ENCODE data around the gene GGA2.

GGA2 gene

DNA sequence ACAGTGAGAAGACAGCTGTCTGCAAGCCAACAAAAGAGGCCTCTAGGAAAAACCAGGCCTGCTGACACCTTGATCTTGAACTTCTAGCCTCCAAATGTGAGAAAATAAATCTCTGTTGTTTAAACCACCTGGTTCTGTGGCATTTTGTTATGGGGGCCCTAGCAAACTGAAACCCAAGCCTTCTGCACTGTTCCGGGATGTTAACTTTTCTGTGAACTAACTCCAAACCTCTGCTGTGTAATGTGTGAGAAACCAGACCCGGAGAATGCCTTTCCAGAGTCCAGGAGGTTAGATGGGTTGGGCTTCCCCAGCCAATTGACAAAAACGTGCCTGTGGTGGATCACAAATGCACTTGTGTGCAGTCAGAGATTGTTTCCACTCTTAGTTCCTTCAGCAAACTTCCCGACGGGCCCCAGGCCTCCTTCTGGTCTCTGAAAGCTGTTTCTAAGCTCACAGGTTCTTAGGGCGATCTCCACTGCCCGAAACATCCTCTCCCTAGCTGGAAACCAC lies 13.6 kb upstream of the GGA2 start:
- TF ChIP-seq CREB1 (IDR thresholded peaks at IDR 0.05; ENCODE audit: low read depth) (no peak), RAD21 (IDR thresholded peaks at IDR 0.05; ENCODE audit: low read depth) (no peak), EGR1 (IDR thresholded peaks at IDR 0.05) (no peak), TAF1 (IDR thresholded peaks at IDR 0.05; ENCODE audit: low read depth) (no peak), CEBPB (IDR thresholded peaks at IDR 0.05) (no peak), ZBTB7A (IDR thresholded peaks at IDR 0.05; ENCODE audit: low read depth) (no peak), EP300 (IDR thresholded peaks at IDR 0.05; ENCODE audit: borderline replicate concordance) (no peak), NFIC (IDR thresholded peaks at IDR 0.05) (no peak)
- TF ChIP-seq, protein P1, sequence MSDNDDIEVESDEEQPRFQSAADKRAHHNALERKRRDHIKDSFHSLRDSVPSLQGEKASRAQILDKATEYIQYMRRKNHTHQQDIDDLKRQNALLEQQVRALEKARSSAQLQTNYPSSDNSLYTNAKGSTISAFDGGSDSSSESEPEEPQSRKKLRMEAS (IDR thresholded peaks at IDR 0.05): no peak
- TF ChIP-seq, protein P2, sequence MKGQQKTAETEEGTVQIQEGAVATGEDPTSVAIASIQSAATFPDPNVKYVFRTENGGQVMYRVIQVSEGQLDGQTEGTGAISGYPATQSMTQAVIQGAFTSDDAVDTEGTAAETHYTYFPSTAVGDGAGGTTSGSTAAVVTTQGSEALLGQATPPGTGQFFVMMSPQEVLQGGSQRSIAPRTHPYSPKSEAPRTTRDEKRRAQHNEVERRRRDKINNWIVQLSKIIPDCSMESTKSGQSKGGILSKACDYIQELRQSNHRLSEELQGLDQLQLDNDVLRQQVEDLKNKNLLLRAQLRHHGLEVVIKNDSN (IDR thresholded peaks at IDR 0.05): no peak

DNA sequence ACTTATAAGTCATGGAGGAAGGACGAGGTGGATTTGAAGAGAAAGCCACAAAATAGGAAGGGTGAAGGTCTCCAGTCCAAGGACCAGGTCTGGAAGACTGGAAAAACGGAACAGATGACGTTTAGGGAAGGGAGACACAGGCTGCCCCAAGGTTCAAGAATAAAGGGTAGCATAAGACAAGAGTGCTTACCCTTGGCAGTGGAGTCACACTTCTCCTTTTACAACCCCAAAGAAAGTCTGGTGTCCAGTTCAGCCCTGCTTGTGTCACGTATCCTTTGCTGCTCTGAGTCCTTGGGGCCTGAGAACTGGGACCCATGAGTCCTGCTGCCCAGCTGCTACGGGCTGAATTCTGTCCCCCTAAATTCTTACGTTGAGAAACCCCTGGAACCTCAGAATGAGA lies 13.0 kb upstream of the GGA2 start:
- TF ChIP-seq, protein P1 (IDR thresholded peaks at IDR 0.05): no peak
- TF ChIP-seq, protein P3, sequence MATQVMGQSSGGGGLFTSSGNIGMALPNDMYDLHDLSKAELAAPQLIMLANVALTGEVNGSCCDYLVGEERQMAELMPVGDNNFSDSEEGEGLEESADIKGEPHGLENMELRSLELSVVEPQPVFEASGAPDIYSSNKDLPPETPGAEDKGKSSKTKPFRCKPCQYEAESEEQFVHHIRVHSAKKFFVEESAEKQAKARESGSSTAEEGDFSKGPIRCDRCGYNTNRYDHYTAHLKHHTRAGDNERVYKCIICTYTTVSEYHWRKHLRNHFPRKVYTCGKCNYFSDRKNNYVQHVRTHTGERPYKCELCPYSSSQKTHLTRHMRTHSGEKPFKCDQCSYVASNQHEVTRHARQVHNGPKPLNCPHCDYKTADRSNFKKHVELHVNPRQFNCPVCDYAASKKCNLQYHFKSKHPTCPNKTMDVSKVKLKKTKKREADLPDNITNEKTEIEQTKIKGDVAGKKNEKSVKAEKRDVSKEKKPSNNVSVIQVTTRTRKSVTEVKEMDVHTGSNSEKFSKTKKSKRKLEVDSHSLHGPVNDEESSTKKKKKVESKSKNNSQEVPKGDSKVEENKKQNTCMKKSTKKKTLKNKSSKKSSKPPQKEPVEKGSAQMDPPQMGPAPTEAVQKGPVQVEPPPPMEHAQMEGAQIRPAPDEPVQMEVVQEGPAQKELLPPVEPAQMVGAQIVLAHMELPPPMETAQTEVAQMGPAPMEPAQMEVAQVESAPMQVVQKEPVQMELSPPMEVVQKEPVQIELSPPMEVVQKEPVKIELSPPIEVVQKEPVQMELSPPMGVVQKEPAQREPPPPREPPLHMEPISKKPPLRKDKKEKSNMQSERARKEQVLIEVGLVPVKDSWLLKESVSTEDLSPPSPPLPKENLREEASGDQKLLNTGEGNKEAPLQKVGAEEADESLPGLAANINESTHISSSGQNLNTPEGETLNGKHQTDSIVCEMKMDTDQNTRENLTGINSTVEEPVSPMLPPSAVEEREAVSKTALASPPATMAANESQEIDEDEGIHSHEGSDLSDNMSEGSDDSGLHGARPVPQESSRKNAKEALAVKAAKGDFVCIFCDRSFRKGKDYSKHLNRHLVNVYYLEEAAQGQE (IDR thresholded peaks at IDR 0.05; ENCODE audit: low read depth): no peak
- TF ChIP-seq ZBTB7A (IDR thresholded peaks at IDR 0.05; ENCODE audit: low read depth) (no peak), TCF12 (IDR thresholded peaks at IDR 0.05; ENCODE audit: low read depth) (no peak), RAD21 (IDR thresholded peaks at IDR 0.05; ENCODE audit: low read depth) (no peak), EGR1 (IDR thresholded peaks at IDR 0.05) (no peak), CREB1 (IDR thresholded peaks at IDR 0.05; ENCODE audit: low read depth) (no peak), YY1 (IDR thresholded peaks at IDR 0.05; ENCODE audit: low read depth) (no peak), NFIC (IDR thresholded peaks at IDR 0.05) (no peak), TEAD4 (IDR thresholded peaks at IDR 0.05) (no peak)
- TF ChIP-seq, protein P2 (IDR thresholded peaks at IDR 0.05): no peak

DNA sequence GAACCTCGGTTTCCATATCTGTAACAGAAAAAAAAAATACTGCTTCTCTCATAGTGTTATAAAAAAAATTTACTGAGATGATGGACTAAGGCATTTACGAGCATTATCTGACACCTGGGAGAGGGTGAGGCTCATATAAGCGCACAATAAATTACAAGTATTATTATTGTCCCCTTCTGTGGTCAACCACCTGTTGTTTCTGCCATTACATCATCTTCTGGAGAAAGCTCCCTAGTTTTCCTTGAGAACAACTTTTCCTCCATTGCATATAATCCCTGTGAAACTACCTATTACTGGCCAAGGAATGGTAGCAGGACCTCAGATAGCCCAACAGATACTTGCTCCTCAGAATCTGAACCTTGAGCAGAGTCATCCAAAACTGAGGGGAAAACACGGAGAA lies 11.7 kb upstream of the GGA2 start:
- no peak for TF ChIP-seq CREB1 (IDR thresholded peaks at IDR 0.05; ENCODE audit: low read depth)
- TF ChIP-seq ZBTB7A (IDR thresholded peaks at IDR 0.05; ENCODE audit: low read depth): no peak
- TF ChIP-seq, protein P1 (IDR thresholded peaks at IDR 0.05): no peak
- TF ChIP-seq TAF1 (IDR thresholded peaks at IDR 0.05; ENCODE audit: low read depth): no peak
- no peak for TF ChIP-seq CEBPB (IDR thresholded peaks at IDR 0.05)

DNA sequence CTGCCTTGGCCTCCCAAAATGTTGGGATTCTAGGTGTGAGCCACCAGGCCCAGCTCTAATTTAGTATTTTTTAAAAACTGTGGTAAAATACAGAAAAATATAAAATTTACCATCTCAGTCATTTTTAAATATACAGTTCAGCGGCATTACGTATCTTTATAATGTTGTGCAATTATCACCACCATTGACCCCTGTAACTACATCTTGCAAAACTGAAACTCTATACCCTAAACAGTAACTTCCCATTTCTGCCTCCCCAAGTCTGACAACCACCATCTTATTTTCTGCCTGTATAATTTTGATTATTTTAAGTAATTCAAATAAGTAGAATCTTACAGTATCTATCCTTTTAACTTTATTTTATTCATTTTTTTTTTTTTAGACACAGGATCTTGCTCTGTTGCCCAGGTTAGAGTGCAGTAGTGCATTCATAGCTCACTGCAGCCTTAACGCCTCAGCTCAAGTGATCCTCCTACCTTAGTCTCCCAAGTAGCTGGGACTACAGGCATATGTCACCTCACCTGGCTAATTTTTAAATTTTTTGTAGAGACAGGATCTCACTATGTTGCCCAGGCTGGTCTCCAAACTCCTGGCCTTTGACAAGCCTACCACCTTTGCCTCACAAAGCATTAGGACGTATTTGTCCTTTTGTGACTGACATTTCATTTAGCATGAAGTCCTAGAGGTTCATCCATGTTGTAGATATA lies 10.9 kb upstream of the GGA2 start:
- TF ChIP-seq TAF1 (IDR thresholded peaks at IDR 0.05; ENCODE audit: low read depth): no peak

DNA sequence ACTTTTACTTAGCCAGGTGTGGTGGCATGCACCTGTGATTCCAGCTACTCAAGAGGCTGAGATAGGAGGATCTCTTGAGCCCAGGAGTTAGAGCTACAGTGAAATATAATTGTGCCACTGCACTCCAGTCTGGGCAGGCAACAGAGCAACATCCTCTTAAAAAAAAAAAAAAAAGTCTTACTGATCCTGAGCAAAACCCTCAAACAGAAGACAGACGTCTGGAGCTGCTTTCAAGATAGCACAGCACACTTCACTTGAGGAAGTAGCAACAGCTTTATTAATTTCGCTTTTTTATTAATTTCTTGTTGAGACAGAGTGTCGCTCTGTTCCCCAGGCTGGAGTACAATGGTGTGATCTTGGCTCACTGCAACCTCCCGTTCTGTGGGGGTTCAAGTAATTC lies 10.2 kb upstream of the GGA2 start:
- TF ChIP-seq EGR1 (IDR thresholded peaks at IDR 0.05): no peak
- TF ChIP-seq RAD21 (IDR thresholded peaks at IDR 0.05; ENCODE audit: low read depth): no peak

DNA sequence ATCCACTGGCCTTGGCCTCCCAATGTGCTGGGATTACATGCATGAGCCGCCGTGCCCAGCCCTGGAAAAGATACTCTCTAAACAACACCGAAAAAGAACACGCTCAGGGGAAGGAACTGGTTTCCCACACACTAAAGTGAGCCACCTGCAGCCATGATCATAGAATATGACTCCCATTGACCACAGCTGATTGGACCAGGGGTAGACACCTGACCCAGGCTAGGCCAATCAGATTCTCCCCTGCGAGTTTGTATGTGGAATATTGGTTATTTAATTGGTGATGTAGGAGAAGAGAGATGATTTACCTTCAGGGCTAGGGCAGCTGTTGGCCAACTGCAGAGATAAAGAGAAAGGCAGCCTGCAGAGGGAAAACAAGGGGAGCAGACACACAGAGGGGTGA lies 9.0 kb upstream of the GGA2 start:
- TF ChIP-seq, protein P2 (IDR thresholded peaks at IDR 0.05): peak; percentile 60
- TF ChIP-seq TCF12 (IDR thresholded peaks at IDR 0.05; ENCODE audit: low read depth): no peak

DNA sequence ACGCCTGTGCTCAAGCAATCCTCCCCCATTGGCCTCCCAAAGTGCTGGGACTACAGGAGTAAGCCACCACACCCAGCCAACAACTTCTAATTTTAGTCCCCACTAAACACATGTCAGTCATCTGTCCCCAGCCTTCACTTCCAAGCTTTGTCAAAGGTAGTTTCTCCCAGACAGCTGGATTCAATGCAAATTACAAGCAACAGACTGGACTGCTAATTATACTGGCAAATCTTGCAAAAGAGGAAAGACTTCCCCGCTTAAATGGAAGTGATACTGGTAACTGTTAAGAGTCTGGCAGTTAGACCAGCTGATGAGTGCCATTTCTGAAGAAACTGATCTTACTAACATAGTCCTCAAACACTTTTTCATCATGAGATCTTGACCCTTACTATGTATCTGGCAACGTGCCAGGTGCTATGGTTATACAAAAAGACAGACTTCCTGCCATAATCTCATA lies 8.2 kb upstream of the GGA2 start:
- TF ChIP-seq YY1 (IDR thresholded peaks at IDR 0.05; ENCODE audit: low read depth) (no peak), NFIC (IDR thresholded peaks at IDR 0.05) (peak; percentile 47; the same call in 1 of the 2 replicates), ZBTB7A (IDR thresholded peaks at IDR 0.05; ENCODE audit: low read depth) (no peak)
- TF ChIP-seq, protein P1 (IDR thresholded peaks at IDR 0.05): no peak
- TF ChIP-seq, protein P3 (IDR thresholded peaks at IDR 0.05; ENCODE audit: low read depth): no peak
